Measurements from ENCODE around the gene DRC7.
"Not testable (repeated sequence)": the region's sequence is repeated elsewhere in the genome, so short reads cannot be mapped to it uniquely, and the experiment has no call there.

Gene DRC7

GRCh38 chr16:57706717-57707116 is 12.1 kb downstream of the DRC7 start:
- Histone ChIP-seq H3K9me3 (ENCODE audit: control extremely low read depth in 1 of 5, control insufficient read depth in 4 of 5, insufficient read depth in 2 of 5, low read depth in 1 of 5, low read length in 4 of 5) (no peaks in the 10 kb centered on the region), H3K36me3 (ENCODE audit: control insufficient read depth in 4 of 4, insufficient read depth in 4 of 4, low read length in 3 of 4) (no peaks in the 10 kb centered on the region), H3K4me3 (ENCODE audit: control insufficient read depth in 1 of 7, extremely low read depth in 1 of 7, insufficient read depth in 4 of 7, low read depth in 2 of 7, low read length in 6 of 7) (no peak overlapping the region), H3K27ac (ENCODE audit: insufficient read depth in 1 of 2, low read depth in 1 of 2, low read length in 2 of 2, poor library complexity in 1 of 2, severe bottlenecking in 2 of 2) (no peak overlapping the region), H3K4me1 (ENCODE audit: control extremely low read depth in 1 of 4, control insufficient read depth in 4 of 4, insufficient read depth in 4 of 4, low read length in 3 of 4) (peaks cover 0 to 21% (median 13%) of the 10 kb centered on the region in 4 experiments), H3K27me3 (replicated peaks in 2 of 5; ENCODE audit: control insufficient read depth in 4 of 5, insufficient read depth in 5 of 5, low read length in 4 of 5) (no peaks in the 10 kb centered on the region)
- DNase-seq: no peak
- ChIA-PET CTCF (interaction anchor here (1.1 to 1.6 kb wide), 2 partner anchors 16 to 39 kb away, joined by 3 to 5 read pairs; partner anchors contain the start of gene ADGRG3), POLR2A (no interaction called here)
- whole genome bisulfite sequencing (ENCODE audit: insufficient coverage): 100% methylated on average over 1 of the region's 1 CpG

DNA sequence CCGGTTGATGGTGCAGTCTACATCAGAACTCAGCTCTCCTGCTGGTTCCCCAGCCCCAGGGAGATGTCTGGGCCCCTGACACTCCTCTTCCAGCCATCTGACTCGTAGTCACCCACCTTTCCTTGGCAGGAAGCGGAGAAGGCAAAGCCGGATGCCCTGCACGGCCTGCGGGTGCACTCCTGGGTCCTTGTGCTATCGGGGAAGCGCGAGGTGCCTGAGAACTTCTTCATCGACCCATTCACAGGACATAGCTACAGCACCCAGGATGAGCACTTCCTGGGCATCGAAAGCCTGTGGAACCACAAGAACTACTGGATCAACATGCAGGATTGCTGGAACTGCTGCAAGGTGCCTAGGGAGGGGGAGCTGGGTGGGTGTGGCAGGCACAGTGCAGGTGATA is 12.7 kb downstream of the DRC7 start:
- Histone ChIP-seq H3K27me3 (replicated peaks in 2 of 5; ENCODE audit: control insufficient read depth in 4 of 5, insufficient read depth in 5 of 5, low read length in 4 of 5) (no peaks in the 10 kb centered on the region), H3K4me3 (ENCODE audit: control insufficient read depth in 1 of 7, extremely low read depth in 1 of 7, insufficient read depth in 4 of 7, low read depth in 2 of 7, low read length in 6 of 7) (no peak overlapping the region), H3K9me3 (ENCODE audit: control extremely low read depth in 1 of 5, control insufficient read depth in 4 of 5, insufficient read depth in 2 of 5, low read depth in 1 of 5, low read length in 4 of 5) (no peaks in the 10 kb centered on the region), H3K27ac (ENCODE audit: insufficient read depth in 1 of 2, low read depth in 1 of 2, low read length in 2 of 2, poor library complexity in 1 of 2, severe bottlenecking in 2 of 2) (no peak overlapping the region), H3K4me1 (ENCODE audit: control extremely low read depth in 1 of 4, control insufficient read depth in 4 of 4, insufficient read depth in 4 of 4, low read length in 3 of 4) (peaks cover 0 to 17% (median 11%) of the 10 kb centered on the region in 4 experiments), H3K36me3 (ENCODE audit: control insufficient read depth in 4 of 4, insufficient read depth in 4 of 4, low read length in 3 of 4) (no peaks in the 10 kb centered on the region)
- ChIA-PET CTCF (interaction anchor here (0.8 to 1.6 kb wide), 3 partner anchors 9 to 40 kb away, joined by 3 to 5 read pairs (median 4); partner anchors contain the start of gene ADGRG3), POLR2A (no interaction called here)
- WGBS (ENCODE audit: insufficient coverage): 98% methylated on average over 10 of the region's 11 CpGs
- no peak for DNase-seq

- ChIA-PET CTCF (interaction anchor here (1.2 to 1.6 kb wide), 2 partner anchors 15 to 40 kb away, joined by 3 to 5 read pairs; partner anchors contain the start of gene ADGRG3), POLR2A (no interaction called here)
- Histone ChIP-seq H3K4me1 (ENCODE audit: control extremely low read depth in 1 of 4, control insufficient read depth in 4 of 4, insufficient read depth in 4 of 4, low read length in 3 of 4) (peaks cover 0 to 17% (median 11%) of the 10 kb centered on the region in 4 experiments), H3K36me3 (ENCODE audit: control insufficient read depth in 4 of 4, insufficient read depth in 4 of 4, low read length in 3 of 4) (no peaks in the 10 kb centered on the region), H3K4me3 (ENCODE audit: control insufficient read depth in 1 of 7, extremely low read depth in 1 of 7, insufficient read depth in 4 of 7, low read depth in 2 of 7, low read length in 6 of 7) (no peak overlapping the region), H3K27ac (ENCODE audit: insufficient read depth in 1 of 2, low read depth in 1 of 2, low read length in 2 of 2, poor library complexity in 1 of 2, severe bottlenecking in 2 of 2) (no peak overlapping the region), H3K9me3 (ENCODE audit: control extremely low read depth in 1 of 5, control insufficient read depth in 4 of 5, insufficient read depth in 2 of 5, low read depth in 1 of 5, low read length in 4 of 5) (no peaks in the 10 kb centered on the region), H3K27me3 (replicated peaks in 2 of 5; ENCODE audit: control insufficient read depth in 4 of 5, insufficient read depth in 5 of 5, low read length in 4 of 5) (no peaks in the 10 kb centered on the region)
- DNase-seq: peak in 2 of 3 donors; percentile 34 to 44
- no CpG with 5 or more reads among the region's 3 CpGs for WGBS (ENCODE audit: insufficient coverage)
Observed at GRCh38 chr16:57708168-57708567, 13.6 kb downstream of the DRC7 start.

GRCh38 chr16:57709663-57710062 is 15.1 kb downstream of the DRC7 start:
- no peaks in the 10 kb centered on the region for H3K36me3 ChIP-seq (ENCODE audit: control insufficient read depth in 4 of 4, insufficient read depth in 4 of 4, low read length in 3 of 4)
- WGBS (ENCODE audit: insufficient coverage): 80% methylated on average over 1 of the region's 3 CpGs
- no peak for DNase-seq
- POLR2A ChIA-PET: interaction anchor here (0.7 kb wide), 1 partner anchor 117 kb away, joined by 4 read pairs; no protein-coding TSS in a partner anchor
- CTCF ChIA-PET: interaction anchor here (1.2 kb wide), 1 partner anchor 13 kb away, joined by 3 read pairs; no protein-coding TSS in a partner anchor
- no peak overlapping the region for H3K27ac ChIP-seq (ENCODE audit: insufficient read depth in 1 of 2, low read depth in 1 of 2, low read length in 2 of 2, poor library complexity in 1 of 2, severe bottlenecking in 2 of 2)
- H3K9me3 ChIP-seq (ENCODE audit: control extremely low read depth in 1 of 5, control insufficient read depth in 4 of 5, insufficient read depth in 2 of 5, low read depth in 1 of 5, low read length in 4 of 5): no peaks in the 10 kb centered on the region
- H3K4me3 ChIP-seq (ENCODE audit: control insufficient read depth in 1 of 7, extremely low read depth in 1 of 7, insufficient read depth in 4 of 7, low read depth in 2 of 7, low read length in 6 of 7): no peak overlapping the region
- H3K27me3 ChIP-seq (replicated peaks in 2 of 5; ENCODE audit: control insufficient read depth in 4 of 5, insufficient read depth in 5 of 5, low read length in 4 of 5): no peaks in the 10 kb centered on the region
- peaks cover 0 to 9% (median 5%) of the 10 kb centered on the region in 4 experiments for H3K4me1 ChIP-seq (ENCODE audit: control extremely low read depth in 1 of 4, control insufficient read depth in 4 of 4, insufficient read depth in 4 of 4, low read length in 3 of 4)

GRCh38 chr16:57711346-57711745 is 16.7 kb downstream of the DRC7 start:
- no peaks in the 10 kb centered on the region for H3K36me3 ChIP-seq (ENCODE audit: control insufficient read depth in 4 of 4, insufficient read depth in 4 of 4, low read length in 3 of 4)
- POLR2A ChIA-PET: interaction anchor here (0.6 to 1.2 kb wide), 2 partner anchors 10 to 27 kb away, joined by 3 read pairs; no protein-coding TSS in a partner anchor
- no peak for DNase-seq
- no peaks in the 10 kb centered on the region for H3K27me3 ChIP-seq (replicated peaks in 2 of 5; ENCODE audit: control insufficient read depth in 4 of 5, insufficient read depth in 5 of 5, low read length in 4 of 5)
- CTCF ChIA-PET: interaction anchor here (0.7 to 1.5 kb wide), 8 partner anchors 9 to 120 kb away, joined by 3 to 6 read pairs (median 4); partner anchors contain the start of gene ADGRG3
- no peak overlapping the region for H3K27ac ChIP-seq (ENCODE audit: insufficient read depth in 1 of 2, low read depth in 1 of 2, low read length in 2 of 2, poor library complexity in 1 of 2, severe bottlenecking in 2 of 2)
- peaks cover 0 to 7% (median 4%) of the 10 kb centered on the region in 4 experiments for H3K4me1 ChIP-seq (ENCODE audit: control extremely low read depth in 1 of 4, control insufficient read depth in 4 of 4, insufficient read depth in 4 of 4, low read length in 3 of 4)
- 95% methylated on average over 5 of the region's 5 CpGs for WGBS (ENCODE audit: insufficient coverage)
- H3K4me3 ChIP-seq (ENCODE audit: control insufficient read depth in 1 of 7, extremely low read depth in 1 of 7, insufficient read depth in 4 of 7, low read depth in 2 of 7, low read length in 6 of 7): no peak overlapping the region
- H3K9me3 ChIP-seq (ENCODE audit: control extremely low read depth in 1 of 5, control insufficient read depth in 4 of 5, insufficient read depth in 2 of 5, low read depth in 1 of 5, low read length in 4 of 5): no peaks in the 10 kb centered on the region

DNA sequence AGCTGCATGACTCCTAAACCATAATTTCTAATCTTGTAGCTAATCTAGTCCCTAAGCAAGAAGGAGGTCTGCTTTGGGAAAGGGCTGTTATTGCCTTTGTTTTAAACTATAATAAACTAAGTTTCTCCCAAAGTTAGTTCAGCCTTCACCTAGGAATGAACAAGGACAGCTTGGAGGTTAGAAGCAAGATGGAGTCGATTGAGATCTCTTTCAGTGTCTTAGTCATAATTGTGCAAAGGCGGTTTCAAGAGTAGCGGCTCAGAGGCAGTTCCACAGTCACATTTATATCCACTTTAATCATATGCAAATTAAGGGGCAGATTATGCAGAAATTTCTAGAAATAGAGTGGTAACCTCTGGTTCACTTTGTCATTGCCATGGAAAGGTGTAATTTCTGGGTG is 17.4 kb downstream of the DRC7 start:
- POLR2A ChIA-PET: no interaction called here
- no peak overlapping the region for H3K27ac ChIP-seq (ENCODE audit: insufficient read depth in 1 of 2, low read depth in 1 of 2, low read length in 2 of 2, poor library complexity in 1 of 2, severe bottlenecking in 2 of 2)
- WGBS (ENCODE audit: insufficient coverage): 100% methylated on average over 1 of the region's 3 CpGs
- H3K9me3 ChIP-seq (ENCODE audit: control extremely low read depth in 1 of 5, control insufficient read depth in 4 of 5, insufficient read depth in 2 of 5, low read depth in 1 of 5, low read length in 4 of 5): no peaks in the 10 kb centered on the region
- H3K4me1 ChIP-seq (ENCODE audit: control extremely low read depth in 1 of 4, control insufficient read depth in 4 of 4, insufficient read depth in 4 of 4, low read length in 3 of 4): peaks cover 0 to 7% (median 4%) of the 10 kb centered on the region in 4 experiments
- H3K36me3 ChIP-seq (ENCODE audit: control insufficient read depth in 4 of 4, insufficient read depth in 4 of 4, low read length in 3 of 4): no peaks in the 10 kb centered on the region
- no peak for DNase-seq
- no peak overlapping the region for H3K4me3 ChIP-seq (ENCODE audit: control insufficient read depth in 1 of 7, extremely low read depth in 1 of 7, insufficient read depth in 4 of 7, low read depth in 2 of 7, low read length in 6 of 7)
- no peaks in the 10 kb centered on the region for H3K27me3 ChIP-seq (replicated peaks in 2 of 5; ENCODE audit: control insufficient read depth in 4 of 5, insufficient read depth in 5 of 5, low read length in 4 of 5)
- CTCF ChIA-PET: interaction anchor here (0.7 to 1.5 kb wide), 8 partner anchors 8 to 121 kb away, joined by 3 to 6 read pairs (median 3); no protein-coding TSS in a partner anchor

DNA sequence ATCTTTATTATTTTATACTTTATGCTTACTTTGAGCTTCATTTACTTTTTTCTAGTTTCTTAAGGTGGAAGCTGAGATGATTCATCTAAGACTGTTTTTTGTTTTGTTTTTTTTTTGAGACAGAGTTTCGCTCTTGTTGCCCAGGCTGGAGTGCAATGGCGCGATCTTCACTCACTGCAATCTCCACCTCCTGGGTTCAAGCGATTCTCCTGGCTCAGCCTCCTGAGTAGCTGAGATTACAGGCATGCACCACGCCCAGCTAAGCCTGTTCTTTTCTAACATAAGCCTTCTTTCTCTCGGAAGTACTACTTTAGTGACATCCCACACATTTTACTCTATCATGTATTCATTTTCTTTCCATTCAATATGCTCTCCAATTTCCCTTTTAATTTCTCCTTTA is 18.0 kb downstream of the DRC7 start:
- CTCF ChIA-PET: interaction anchor here (0.8 to 1.3 kb wide), 3 partner anchors 11 to 56 kb away, joined by 3 read pairs; no protein-coding TSS in a partner anchor

More for the DNA sequence above, 18.0 kb downstream of the DRC7 start:
- H3K9me3 ChIP-seq (ENCODE audit: control extremely low read depth in 1 of 5, control insufficient read depth in 4 of 5, insufficient read depth in 2 of 5, low read depth in 1 of 5, low read length in 4 of 5); H3K27ac ChIP-seq (ENCODE audit: insufficient read depth in 1 of 2, low read depth in 1 of 2, low read length in 2 of 2, poor library complexity in 1 of 2, severe bottlenecking in 2 of 2); H3K4me3 ChIP-seq (ENCODE audit: control insufficient read depth in 1 of 7, extremely low read depth in 1 of 7, insufficient read depth in 4 of 7, low read depth in 2 of 7, low read length in 6 of 7); H3K27me3 ChIP-seq (replicated peaks in 2 of 5; ENCODE audit: control insufficient read depth in 4 of 5, insufficient read depth in 5 of 5, low read length in 4 of 5); DNase-seq; H3K4me1 ChIP-seq (ENCODE audit: control extremely low read depth in 1 of 4, control insufficient read depth in 4 of 4, insufficient read depth in 4 of 4, low read length in 3 of 4); POLR2A ChIA-PET; H3K36me3 ChIP-seq (ENCODE audit: control insufficient read depth in 4 of 4, insufficient read depth in 4 of 4, low read length in 3 of 4): not testable (repeated sequence)
- 94% methylated on average over 5 of the region's 6 CpGs for WGBS (ENCODE audit: insufficient coverage)
